Medulla oblongata (tissue), 1 donor: Measurements from ENCODE around the gene ORC6.
"Not testable (repeated sequence)": the region's sequence is repeated elsewhere in the genome, so short reads cannot be mapped to it uniquely, and the experiment has no call there.

Source experiments
- DNase-seq: peaks from one replicate; pipeline ENCODE4 v3.0.0-alpha.2; 2015; ENCODE audit errors: extremely low spot score

Gene ORC6, protein sequence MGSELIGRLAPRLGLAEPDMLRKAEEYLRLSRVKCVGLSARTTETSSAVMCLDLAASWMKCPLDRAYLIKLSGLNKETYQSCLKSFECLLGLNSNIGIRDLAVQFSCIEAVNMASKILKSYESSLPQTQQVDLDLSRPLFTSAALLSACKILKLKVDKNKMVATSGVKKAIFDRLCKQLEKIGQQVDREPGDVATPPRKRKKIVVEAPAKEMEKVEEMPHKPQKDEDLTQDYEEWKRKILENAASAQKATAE

DNA sequence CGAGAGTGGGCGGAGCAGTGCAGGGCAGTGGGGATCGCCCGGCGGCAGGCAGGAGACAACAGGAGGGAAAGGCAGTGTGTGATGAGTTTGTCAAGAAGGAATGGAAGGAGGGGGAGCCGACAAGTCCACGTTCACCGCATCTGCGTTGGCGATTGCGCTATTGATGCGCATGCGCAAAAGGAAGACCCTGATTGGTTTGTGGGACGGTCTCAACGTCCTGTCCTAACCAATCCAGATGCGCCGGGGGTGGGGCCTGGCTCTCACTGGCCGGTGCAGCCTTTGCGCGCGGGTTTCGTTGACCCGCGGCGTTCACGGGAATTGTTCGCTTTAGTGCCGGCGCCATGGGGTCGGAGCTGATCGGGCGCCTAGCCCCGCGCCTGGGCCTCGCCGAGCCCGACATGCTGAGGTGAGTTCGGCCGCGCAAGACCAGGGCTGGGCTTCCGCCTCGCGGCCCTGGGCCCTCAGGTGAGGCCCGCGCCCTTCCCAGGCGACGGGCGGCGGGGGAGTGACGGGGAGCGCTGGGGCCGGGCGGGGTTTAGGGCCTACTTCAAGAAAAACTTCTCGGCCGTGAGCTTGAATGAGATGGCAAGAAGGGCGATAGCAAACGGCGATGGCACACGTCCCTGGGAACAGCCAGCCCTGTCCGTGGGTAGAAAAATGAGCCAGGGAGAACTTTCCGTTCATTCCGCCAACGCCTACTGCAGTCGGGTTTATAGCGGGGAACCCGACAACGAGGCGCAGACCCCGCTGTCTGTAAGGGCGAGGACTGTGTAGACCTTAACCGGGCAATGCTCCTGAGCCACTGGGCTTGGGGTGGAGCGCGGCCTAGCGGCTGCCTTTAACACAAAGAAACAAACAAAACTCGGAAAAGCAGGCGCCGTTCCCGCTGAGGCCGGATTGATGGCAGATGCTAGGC is at the start of gene ORC6:
Gene ORC6 (plus strand): TSS at position 295 of the 916 bp plus-strand sequence. CDS start 47 bp downstream, at position 342.
- peak; percentile 98 for DNase-seq

GRCh38 chr16:46648656-46649055 is 40.8 kb upstream of the ORC6 start:
- DNase-seq: no peak

GRCh38 chr16:46649588-46650253 is 39.7 kb upstream of the ORC6 start:
- DNase-seq: peak; percentile 58

GRCh38 chr16:46650254-46650623 is 39.2 kb upstream of the ORC6 start:
- no peak for DNase-seq

GRCh38 chr16:46651305-46651704 is 38.2 kb upstream of the ORC6 start:
- no peak for DNase-seq

DNA sequence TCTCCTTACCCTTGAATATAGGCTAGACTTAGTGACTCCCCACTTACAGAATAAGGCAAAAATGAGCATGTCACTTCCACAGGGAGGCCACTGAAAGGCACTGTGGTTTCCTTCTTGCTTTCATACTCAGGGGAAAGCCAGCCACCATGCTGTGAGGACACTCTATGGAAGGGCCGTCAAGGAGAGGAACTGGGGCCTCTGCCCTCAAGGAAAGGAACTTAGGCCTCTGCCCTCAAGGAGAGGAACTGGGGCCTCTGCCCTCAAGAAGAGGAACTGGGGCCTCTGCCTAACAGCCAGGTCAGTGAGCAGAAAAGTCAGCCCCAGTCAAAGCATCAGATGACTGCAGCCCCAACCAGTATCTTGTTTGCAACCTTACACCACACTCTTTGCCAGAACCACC is 30.5 kb upstream of the ORC6 start:
- peak; percentile 76 for DNase-seq

DNA sequence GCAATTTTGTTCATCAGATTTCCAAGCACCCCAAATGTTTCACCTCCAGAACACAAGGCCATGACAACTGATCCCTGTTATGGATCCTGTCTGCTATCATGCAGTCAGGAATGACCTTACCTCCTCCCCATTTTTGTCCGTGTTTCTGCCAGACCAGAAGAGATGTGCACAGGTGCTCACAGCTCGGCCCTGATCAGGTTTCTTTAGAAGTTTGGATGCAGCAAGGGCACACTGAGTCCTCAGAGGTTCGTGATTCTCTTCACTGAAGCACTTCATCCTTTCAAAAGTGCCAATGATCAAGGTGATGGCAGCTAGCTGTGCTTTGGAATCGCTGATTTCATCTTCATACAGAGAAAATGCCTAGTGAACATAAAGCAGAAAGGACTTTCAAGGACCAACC is 27.3 kb upstream of the ORC6 start:
- DNase-seq: no peak

DNA sequence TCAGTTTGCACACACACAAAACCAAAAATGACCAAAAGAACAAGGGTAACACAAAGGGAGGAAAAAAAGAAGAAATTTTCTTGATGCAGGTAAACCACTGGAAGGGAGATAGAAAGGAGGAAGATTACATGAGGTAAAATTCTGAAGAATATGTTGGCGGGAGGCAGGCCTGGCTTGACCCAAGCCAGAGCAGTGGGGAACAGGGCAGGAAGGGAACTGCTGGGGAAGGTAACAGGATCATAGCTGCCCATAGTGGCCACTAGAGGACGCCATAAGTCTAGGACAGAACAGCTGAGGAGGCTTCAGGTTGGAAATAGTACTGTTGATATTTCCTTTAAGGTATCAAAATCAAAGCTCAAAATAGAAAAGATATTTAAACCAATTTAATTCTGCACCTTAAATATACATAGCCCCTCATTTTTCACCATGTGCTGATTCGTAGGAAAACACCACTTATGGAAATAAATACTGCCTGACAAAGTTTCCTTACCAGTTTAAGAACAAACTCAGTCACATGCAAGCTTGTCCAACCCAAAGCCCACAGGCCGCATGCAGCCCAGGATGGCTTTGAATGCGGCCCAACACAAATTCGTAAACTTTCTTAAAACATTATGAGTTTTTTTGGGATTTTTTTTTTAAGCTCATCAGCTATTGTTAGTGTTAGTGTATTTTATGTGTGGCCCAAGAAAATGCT is 16.0 kb upstream of the ORC6 start:
- DNase-seq: peak; percentile 65

GRCh38 chr16:46677943-46678342 is 11.5 kb upstream of the ORC6 start:
- DNase-seq: not testable (repeated sequence)

- DNase-seq: not testable (repeated sequence)
Measured at GRCh38 chr16:46681867-46682266, 7.6 kb upstream of the ORC6 start.

GRCh38 chr16:46686815-46687473 is 2.5 kb upstream of the ORC6 start:
- DNase-seq: no peak

DNA sequence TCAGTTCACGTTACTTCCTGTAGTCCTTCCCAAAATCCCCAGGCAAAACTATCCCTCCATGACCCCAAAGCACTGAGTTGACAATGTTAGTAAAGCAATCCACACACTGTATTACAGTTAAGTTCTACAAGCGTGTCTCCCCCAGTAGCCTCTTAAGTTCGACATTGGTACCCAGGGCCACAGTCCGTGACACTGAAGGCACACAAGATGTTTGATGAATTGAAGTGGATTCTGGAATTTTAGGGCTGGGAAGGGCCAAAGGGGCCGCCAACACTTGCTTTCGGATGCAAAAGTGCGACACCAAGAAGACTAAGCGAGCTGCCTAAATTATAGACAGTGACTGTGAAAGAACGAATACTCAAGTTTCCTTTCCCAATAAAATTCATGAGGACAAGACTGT is 2.0 kb upstream of the ORC6 start:
- DNase-seq: no peak

- peak; percentile 75 for DNase-seq
Measured at GRCh38 chr16:46688101-46688653, 1.3 kb upstream of the ORC6 start.

- peak; percentile 99 for DNase-seq
Measured at GRCh38 chr16:46688654-46689364, 650 bp upstream of the ORC6 start, which contains the start of gene VPS35. Gene VPS35, minus strand, starts transcription at chr16:46689178. Its CDS starts 45 bp downstream, at chr16:46689133.

DNA sequence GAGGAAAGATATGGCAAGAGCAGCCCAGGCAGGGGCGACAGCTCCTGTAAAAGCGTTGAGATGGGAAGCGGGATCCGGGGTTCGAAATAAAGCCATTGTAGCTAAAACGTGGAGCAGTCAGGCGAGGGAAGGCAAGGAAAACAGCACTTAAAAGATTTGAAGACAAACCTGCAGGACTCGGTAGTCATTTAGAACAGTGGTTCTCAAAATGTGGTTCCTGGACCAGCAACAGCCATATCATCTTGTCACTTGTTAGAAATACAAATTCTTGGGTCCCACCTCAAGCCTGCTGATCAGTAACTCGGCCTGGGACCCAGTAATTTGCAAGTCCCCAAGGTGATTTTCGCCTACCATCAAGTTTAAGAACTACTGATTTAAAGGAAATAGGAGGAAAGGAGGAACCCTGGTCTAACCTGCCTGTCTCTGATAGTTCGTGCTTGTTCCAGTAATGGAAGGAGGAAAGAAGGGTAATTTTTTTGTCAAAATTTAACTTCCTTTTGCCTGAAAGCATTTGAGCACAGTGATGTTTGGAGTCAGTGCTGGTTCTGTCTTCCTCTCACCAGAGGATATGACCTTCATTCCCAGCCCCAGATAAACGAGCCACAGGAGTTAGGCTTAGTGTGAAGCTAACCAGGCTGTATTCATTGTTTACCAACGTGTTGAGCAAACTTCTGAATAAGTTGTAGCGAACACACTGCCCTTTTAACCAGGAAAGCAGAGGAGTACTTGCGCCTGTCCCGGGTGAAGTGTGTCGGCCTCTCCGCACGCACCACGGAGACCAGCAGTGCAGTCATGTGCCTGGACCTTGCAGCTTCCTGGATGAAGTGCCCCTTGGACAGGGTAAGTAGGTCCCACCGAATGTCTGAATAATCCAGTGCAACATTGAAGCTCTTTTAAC is 1.1 kb downstream of the ORC6 start:
- DNase-seq: no peak

DNA sequence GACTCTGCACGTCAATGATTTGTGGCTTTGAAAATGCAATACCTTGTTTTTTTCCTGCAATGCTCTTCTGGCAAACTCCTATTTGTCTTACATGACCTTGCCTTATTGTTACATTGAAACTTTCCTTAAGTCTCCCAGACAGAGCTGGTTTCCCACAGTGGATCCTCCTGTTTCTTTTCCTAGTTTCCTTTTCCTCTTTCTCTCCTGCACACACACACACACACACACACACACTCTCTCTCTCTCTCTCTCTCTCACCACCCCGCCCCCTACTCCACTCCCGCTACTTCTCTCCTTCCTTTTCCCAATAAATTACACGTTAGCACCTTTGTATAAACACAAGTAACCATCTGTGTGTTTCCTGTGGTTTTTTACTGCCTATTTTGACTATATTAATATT is 2.3 kb downstream of the ORC6 start:
- no peak for DNase-seq

- no peak for DNase-seq
Measured at GRCh38 chr16:46693598-46693997, 4.1 kb downstream of the ORC6 start.

GRCh38 chr16:46695937-46696336 is 6.5 kb downstream of the ORC6 start:
- no peak for DNase-seq

- no peak for DNase-seq
Measured at GRCh38 chr16:46696957-46697356, 7.5 kb downstream of the ORC6 start.
